HAP-1 (cell line): Measurements from ENCODE around the gene KIF15.

ENCODE experiments used
- DNase-seq, 2 experiments: peaks; one replicate each; pipeline ENCODE4 v3.0.0-alpha.2; 2016 to 2020; ENCODE audit warnings: low spot score in 2 of 2
- H3K27me3 ChIP-seq: fragments of 250-450 bp; sonication (Bioruptor Pico); 2 replicates; pipeline ENCODE4 v1.5.1; 2020; ENCODE audit warnings: low read depth, mild to moderate bottlenecking, moderate library complexity
- H3K36me3 ChIP-seq: fragments of 250-450 bp; sonication (Bioruptor Pico); replicated peaks from 2 replicates; pipeline ENCODE4 v1.5.1; 2020; ENCODE audit warnings: mild to moderate bottlenecking
- H3K4me1 ChIP-seq: fragments of 250-450 bp; sonication (Bioruptor Pico); 2 replicates; pipeline ENCODE4 v1.5.1; 2020; ENCODE audit warnings: mild to moderate bottlenecking
- H3K4me3 ChIP-seq: fragments of 250-450 bp; sonication (Bioruptor Pico); 2 replicates; pipeline ENCODE4 v1.5.1; 2020; ENCODE audit warnings: mild to moderate bottlenecking, moderate library complexity
- H3K9me3 ChIP-seq: fragments of 250-450 bp; sonication (Bioruptor Pico); 2 replicates; pipeline ENCODE4 v1.5.1; 2020; ENCODE audit warnings: mild to moderate bottlenecking, moderate library complexity
- in situ Hi-C: fragments of 300-500 bp; cut with MboI; formaldehyde crosslinking; loops from 3 replicates; pipeline ENCODE4 v1.14.3; 2020; ENCODE audit warnings: low sequenced_read_pairs, inconsistent platforms, mixed read lengths

The KIF15 gene

DNA sequence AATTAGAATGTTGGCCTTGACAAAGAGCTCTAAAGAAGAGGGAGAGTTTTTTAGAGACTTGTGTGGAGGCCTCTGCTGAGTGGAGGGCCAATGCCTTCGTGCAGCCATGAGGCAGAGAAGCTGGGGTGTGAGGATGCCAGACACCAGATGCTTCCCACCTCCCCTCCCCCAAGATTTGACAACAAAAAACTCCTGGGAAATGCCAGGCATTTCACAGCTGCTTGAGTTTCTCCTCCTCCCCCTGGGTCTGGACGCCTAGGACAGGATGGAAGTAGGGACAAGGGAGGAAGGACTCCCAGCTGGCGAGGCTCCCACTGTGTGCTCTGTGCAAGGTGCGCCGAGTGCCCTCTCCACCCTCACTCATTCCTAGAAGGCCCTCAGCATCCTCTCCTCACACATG, 132.9 kb downstream of the KIF15 start:
- in situ Hi-C loops: no loop called here

DNA sequence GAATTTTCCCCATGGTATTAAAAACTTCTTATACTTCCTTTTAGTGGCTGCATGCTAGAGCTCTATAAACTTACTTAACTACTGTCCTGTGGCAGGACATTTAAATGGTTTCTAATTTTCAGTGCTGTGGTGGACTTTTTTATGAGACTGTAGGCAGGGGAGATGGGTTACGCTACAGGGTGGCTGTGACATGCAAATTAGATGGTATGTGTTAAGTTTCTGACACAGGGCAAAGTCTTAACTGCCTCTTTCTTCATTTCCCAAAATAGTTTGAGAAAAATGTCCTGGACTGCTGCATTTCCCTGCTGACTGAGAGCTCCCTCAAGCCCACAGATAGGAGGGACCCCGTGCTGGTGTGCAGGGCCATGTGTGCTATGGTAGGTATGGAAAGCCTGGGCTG, 134.8 kb downstream of the KIF15 start:
- Histone ChIP-seq H3K27me3 (no peaks in the 10 kb centered on the region), H3K9me3 (no peaks in the 10 kb centered on the region), H3K4me3 (no peak overlapping the region), H3K4me1 (no peaks in the 10 kb centered on the region), H3K36me3 (no peaks in the 10 kb centered on the region)
- in situ Hi-C loops: no loop called here
- no peak for DNase-seq

More for the DNA sequence above, 132.9 kb downstream of the KIF15 start:
- H3K27me3 ChIP-seq: no peaks in the 10 kb centered on the region
- H3K4me3 ChIP-seq: no peak overlapping the region
- H3K4me1 ChIP-seq: no peaks in the 10 kb centered on the region
- DNase-seq: no peak
- no peaks in the 10 kb centered on the region for H3K36me3 ChIP-seq
- no peaks in the 10 kb centered on the region for H3K9me3 ChIP-seq

DNA sequence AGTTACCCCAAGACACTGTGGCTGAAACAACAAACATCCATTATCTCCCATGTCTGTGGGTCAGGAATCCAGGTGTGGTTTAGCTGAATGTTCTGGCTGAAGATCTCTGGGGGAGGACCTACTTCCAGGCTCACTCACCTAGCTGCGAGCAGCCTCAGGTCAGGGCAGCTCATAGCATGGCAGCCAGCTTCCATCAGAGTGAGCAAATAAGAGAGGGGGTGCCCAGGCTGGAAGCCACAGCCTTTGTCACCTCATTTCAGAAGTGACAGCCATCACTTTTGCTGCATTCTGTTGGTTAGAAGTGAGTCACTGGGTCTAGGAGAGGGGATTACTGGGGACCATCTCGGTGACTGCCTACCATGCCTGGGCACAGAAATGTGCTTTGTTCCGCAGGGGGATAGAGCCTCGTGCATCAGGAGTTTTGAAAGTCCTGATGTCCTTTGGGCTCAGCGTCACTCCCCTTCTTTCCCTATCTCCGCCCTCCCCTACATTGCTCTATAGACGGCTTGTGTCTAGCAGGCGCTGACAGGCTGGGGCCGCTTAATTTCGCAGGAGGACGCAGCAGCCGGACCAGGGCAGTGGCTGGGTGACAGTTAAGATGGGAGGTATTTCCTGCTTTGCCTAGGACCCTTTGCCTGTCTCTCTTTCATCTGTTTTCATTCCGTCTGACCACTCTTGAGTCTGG, 138.2 kb downstream of the KIF15 start:
- Histone ChIP-seq H3K9me3 (no peaks in the 10 kb centered on the region), H3K4me3 (no peak overlapping the region), H3K27me3 (no peaks in the 10 kb centered on the region), H3K4me1 (no peaks in the 10 kb centered on the region), H3K36me3 (no peaks in the 10 kb centered on the region)
- in situ Hi-C loops: no loop called here
- DNase-seq: no peak

DNA sequence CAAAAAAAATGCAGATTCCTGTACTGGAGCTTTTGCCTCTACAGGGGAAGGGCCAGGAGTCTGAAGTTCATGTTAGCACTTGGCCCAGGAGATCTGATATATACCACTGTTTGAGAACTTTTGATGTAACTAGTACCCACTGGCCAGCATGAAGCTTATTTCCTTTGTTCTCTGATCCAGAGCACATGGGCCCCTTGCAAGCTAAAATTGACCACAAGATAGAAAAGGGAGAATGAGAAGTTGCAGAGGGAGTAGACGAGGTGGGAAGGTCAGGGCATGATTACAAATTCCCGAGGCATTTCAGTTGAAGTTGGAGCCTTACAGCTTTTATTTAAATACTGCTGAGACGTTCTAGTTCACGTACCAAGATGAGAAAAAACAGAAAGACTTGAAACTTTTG, 141.0 kb downstream of the KIF15 start:
- DNase-seq: no peak
- Histone ChIP-seq H3K27me3 (no peaks in the 10 kb centered on the region), H3K4me3 (no peak overlapping the region), H3K36me3 (no peaks in the 10 kb centered on the region), H3K4me1 (no peaks in the 10 kb centered on the region), H3K9me3 (no peaks in the 10 kb centered on the region)
- in situ Hi-C loops: no loop called here
